ENCODE results near the gene BROX.

BROX gene

GRCh38 chr1:222777977-222778376 is 65.6 kb downstream of the BROX start:
- DNase-seq (ENCODE audit: low spot score): no peak

- no peak for DNase-seq (ENCODE audit: low spot score)
These were observed 68.9 kb downstream of the BROX start for GRCh38 chr1:222781251-222781650.

- no peak for DNase-seq (ENCODE audit: low spot score)
These were observed 70.7 kb downstream of the BROX start for GRCh38 chr1:222783051-222783450.

DNA sequence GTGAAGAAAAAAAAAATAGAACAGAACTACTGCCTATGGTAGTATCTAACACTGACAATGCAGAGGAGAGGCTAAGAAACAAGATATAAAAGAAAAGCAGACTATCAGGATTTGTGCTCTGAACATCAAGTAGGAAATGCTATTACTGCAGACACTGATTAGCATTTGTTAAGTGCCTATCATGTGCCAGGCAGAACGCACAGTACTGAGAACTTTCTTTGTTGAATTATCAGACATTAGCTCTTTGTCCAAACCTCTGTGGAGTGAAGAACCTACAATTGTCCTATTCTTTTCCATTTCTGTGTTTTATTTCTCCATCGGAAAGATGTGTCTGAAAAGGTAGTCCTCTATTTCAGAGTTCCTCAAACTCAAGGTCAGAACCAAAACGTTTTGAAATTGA is 72.0 kb downstream of the BROX start:
- DNase-seq (ENCODE audit: low spot score): no peak

All from RKO (cell line).